SK-N-SH (cell line): ENCODE results near the gene EXOC1L. TPM values are rescaled to one million over a fixed set of nuclear protein-coding genes. Genes with fewer than 3 reads are reported as not detected.
A peak's percentile ranks its signal among the peaks of the same experiment; 100 is the strongest.

ENCODE experiments used
- CTCF ChIA-PET: fragments of 300-600, 350-600 bp; formaldehyde crosslinking; extraction: SDS; loops from one replicate; lab custom pipeline; 2021; lab: Yijun Ruan, JAX
- POLR2A ChIA-PET: fragments of 350-600 bp; sonication (Branson Sonifier 250); formaldehyde crosslinking; extraction: SDS; loops from one replicate; lab custom pipeline; 2020; ENCODE audit warnings: antibody characterized with exemption, inconsistent platforms; lab: Yijun Ruan, JAX
- DNase-seq: peaks from one replicate; pipeline ENCODE4 v3.0.0; 2012
- H2AFZ ChIP-seq: fragments of 200-600 bp; sonication (generic); 2 replicates; pipeline ENCODE4 v1.8.1; 2016; ENCODE audit warnings: antibody characterized with exemption, mild to moderate bottlenecking, low read depth
- H3F3A ChIP-seq: fragments of 200-600 bp; sonication (generic); replicated peaks from 2 replicates; pipeline ENCODE3; 2016; ENCODE audit warnings: antibody characterized with exemption, mild to moderate bottlenecking; ENCODE audit not compliant: insufficient read depth
- H3K27ac ChIP-seq, 2 experiments: fragments of 200-500 bp in 1 of 2; fragments of 200-600 bp in 1 of 2; sonication (Bioruptor generic) in 1 of 2; sonication (generic), shearing (Covaris generic) in 1 of 2; 2 replicates each; pipeline versions ENCODE4 v1.5.1 to v1.6.1; 2014 to 2016; ENCODE audit warnings: low read depth in 2 of 2, inconsistent platforms in 1 of 2, low read length in 1 of 2, mild to moderate bottlenecking in 1 of 2, mixed read lengths in 1 of 2
- H3K27me3 ChIP-seq: fragments of 200-600 bp; sonication (generic), shearing (Covaris generic); 2 replicates; pipeline ENCODE4 v1.6.1; 2016; ENCODE audit warnings: mixed run types; ENCODE audit not compliant: insufficient read depth
- H3K36me3 ChIP-seq, 2 experiments: fragments of 200-500 bp in 1 of 2; fragments of 200-600 bp in 1 of 2; sonication (Bioruptor generic) in 1 of 2; sonication (generic) in 1 of 2; replicated peaks in 1 of 2; 2 replicates each; pipeline versions ENCODE3 to v1.5.1; 2014 to 2016; ENCODE audit warnings: low read length in 1 of 2, mild to moderate bottlenecking in 1 of 2; ENCODE audit not compliant: insufficient read depth in 2 of 2, control insufficient read depth in 1 of 2
- H3K4me1 ChIP-seq, 2 experiments: fragments of 200-500 bp in 1 of 2; fragments of 200-600 bp in 1 of 2; sonication (Bioruptor generic) in 1 of 2; sonication (generic), shearing (Covaris generic) in 1 of 2; 2 replicates each; pipeline versions ENCODE4 v1.5.1 to v1.6.1; 2014 to 2016; ENCODE audit warnings: low read depth in 1 of 2, low read length in 1 of 2, mixed run types in 1 of 2; ENCODE audit not compliant: insufficient read depth in 2 of 2, control insufficient read depth in 1 of 2
- H3K4me2 ChIP-seq: fragments of 200-600 bp; sonication (generic), shearing (Covaris generic); 2 replicates; pipeline ENCODE4 v1.6.1; 2017; ENCODE audit warnings: mixed run types
- H3K4me3 ChIP-seq, 2 experiments: fragments of 200-500 bp in 1 of 2; fragments of 200-600 bp in 1 of 2; sonication (Bioruptor generic) in 1 of 2; sonication (generic), shearing (Covaris generic) in 1 of 2; 2 replicates each; pipeline versions ENCODE4 v1.5.1 to v1.8.1; 2014 to 2016; ENCODE audit warnings: low read depth in 2 of 2, inconsistent platforms in 1 of 2, low read length in 1 of 2, mild to moderate bottlenecking in 1 of 2, mixed read lengths in 1 of 2, moderate library complexity in 1 of 2
- H3K79me2 ChIP-seq: fragments of 200-600 bp; sonication (generic); 2 replicates; pipeline ENCODE4 v1.8.1; 2017; ENCODE audit warnings: mild to moderate bottlenecking; ENCODE audit not compliant: insufficient read depth
- H3K9ac ChIP-seq: fragments of 200-600 bp; sonication (generic); 2 replicates; pipeline ENCODE4 v1.6.1; 2017; ENCODE audit warnings: mixed run types
- H3K9me2 ChIP-seq: fragments of 200-600 bp; sonication (generic); 2 replicates; pipeline ENCODE4 v1.6.1; 2017; ENCODE audit warnings: mixed run types
- H3K9me3 ChIP-seq: fragments of 200-600 bp; sonication (generic); 2 replicates; pipeline ENCODE4 v1.6.1; 2017; ENCODE audit warnings: mixed run types, mild to moderate bottlenecking, moderate library complexity
- H4K20me1 ChIP-seq: fragments of 200-600 bp; sonication (generic); 2 replicates; pipeline ENCODE4 v1.6.1; 2017; ENCODE audit warnings: mild to moderate bottlenecking, mixed run types; ENCODE audit not compliant: insufficient read depth
- CHD2 ChIP-seq: fragments of 150-350 bp; IDR thresholded peaks from 2 replicates; pipeline ENCODE4 v1.6.1; 2018; ENCODE audit warnings: low read length; ENCODE audit not compliant: partially characterized antibody
- CTCF ChIP-seq: fragments of 200-600 bp; sonication (generic); IDR thresholded peaks from 2 replicates; pipeline ENCODE4 v1.6.1; 2017; ENCODE audit warnings: antibody characterized with exemption, mild to moderate bottlenecking, moderate library complexity
- EP300 ChIP-seq, 2 experiments: IDR thresholded peaks; 2 replicates each; pipeline versions ENCODE4 v1.4.0 to v1.6.1; 2012; ENCODE audit warnings: borderline replicate concordance in 1 of 2, low read depth in 1 of 2, low read length in 1 of 2
- EZH2phosphoT487 ChIP-seq: fragments of 200-600 bp; sonication (generic); IDR thresholded peaks from 2 replicates; pipeline ENCODE4 v1.6.1; 2017; ENCODE audit warnings: low read depth, mixed run types, mild to moderate bottlenecking, antibody characterized with exemption, moderate library complexity, borderline replicate concordance
- GATA2 ChIP-seq: sonication (generic); formaldehyde crosslinking; IDR thresholded peaks from 2 replicates; pipeline ENCODE4 v1.5.0; 2020; ENCODE audit warnings: mild to moderate bottlenecking, missing genetic modification reagents
- IRF3 ChIP-seq: fragments of 150-350 bp; IDR thresholded peaks from 2 replicates; pipeline ENCODE4 v1.6.1; 2016; ENCODE audit warnings: mild to moderate bottlenecking, low read depth, low read length
- RFX5 ChIP-seq: IDR thresholded peaks from 2 replicates; pipeline ENCODE4 v1.6.1; 2012; ENCODE audit warnings: mild to moderate bottlenecking, improper control_type of control experiment, low read length
- SIN3A ChIP-seq: IDR thresholded peaks from 2 replicates; pipeline ENCODE4 v1.6.1; 2012; ENCODE audit warnings: low read depth, mild to moderate bottlenecking, low read length, moderate library complexity, borderline replicate concordance
- SMC3 ChIP-seq: IDR thresholded peaks from 2 replicates; pipeline ENCODE4 v1.6.1; 2012; ENCODE audit warnings: low read depth, low read length, improper control_type of control experiment
- TEAD4 ChIP-seq: IDR thresholded peaks from 2 replicates; pipeline ENCODE4 v1.4.0; 2012; ENCODE audit warnings: mild to moderate bottlenecking, borderline replicate concordance; ENCODE audit not compliant: insufficient read depth
- polyA plus RNA-seq, 3 experiments: library from polyadenylated mRNA; depleted of rRNA; stranded (reverse); fragments of >200 nt; gene quantifications; 2 replicates each; pipeline ENCODE4 v1.2.3, GENCODE V29; 2012
- TF ChIP-seq, protein P1 (sequence below): IDR thresholded peaks from 2 replicates; pipeline ENCODE4 v1.6.1; 2012; ENCODE audit warnings: mild to moderate bottlenecking, low read depth, low read length, moderate library complexity

The EXOC1L gene
- polyA plus RNA-seq, 1 of the 3 experiments (the other 2 are of a cell fraction), result not detected

GRCh38 chr4:55876387-55876786 is 56.8 kb downstream of the EXOC1L start:
- Histone ChIP-seq H3K27me3 (no peaks in the 10 kb centered on the region), H3K36me3 (peaks cover 80 to 86% of the 10 kb centered on the region in 2 experiments), H3K4me3 (no peak overlapping the region), H4K20me1 (no peaks in the 10 kb centered on the region), H3K9me2 (no peaks in the 10 kb centered on the region), H3K9me3 (no peaks in the 10 kb centered on the region), H3K79me2 (no peaks in the 10 kb centered on the region), H3K4me2 (no peak overlapping the region), H3K27ac (0 out of 4 replicates have a peak overlapping the region, but pooled peaks of 1 of the 2 experiments have one; percentile 34), H2AFZ (no peak overlapping the region), H3K4me1 (peaks cover 0 to 3% of the 10 kb centered on the region in 2 experiments; a peak in 2 of 4 replicates)
- POLR2A ChIA-PET, result no interaction called here
- CTCF ChIA-PET, result interaction anchor here (1.3 to 2.4 kb wide), 2 partner anchors 9 to 11 kb away, joined by 3 to 16 read pairs; no protein-coding TSS in a partner anchor
- no peak for DNase-seq
- no peak for TF ChIP-seq EZH2phosphoT487
- no peak for TF ChIP-seq GATA2 (CRISPR knock-in tag)
- TF ChIP-seq TEAD4, result no peak
- TF ChIP-seq, protein P1, sequence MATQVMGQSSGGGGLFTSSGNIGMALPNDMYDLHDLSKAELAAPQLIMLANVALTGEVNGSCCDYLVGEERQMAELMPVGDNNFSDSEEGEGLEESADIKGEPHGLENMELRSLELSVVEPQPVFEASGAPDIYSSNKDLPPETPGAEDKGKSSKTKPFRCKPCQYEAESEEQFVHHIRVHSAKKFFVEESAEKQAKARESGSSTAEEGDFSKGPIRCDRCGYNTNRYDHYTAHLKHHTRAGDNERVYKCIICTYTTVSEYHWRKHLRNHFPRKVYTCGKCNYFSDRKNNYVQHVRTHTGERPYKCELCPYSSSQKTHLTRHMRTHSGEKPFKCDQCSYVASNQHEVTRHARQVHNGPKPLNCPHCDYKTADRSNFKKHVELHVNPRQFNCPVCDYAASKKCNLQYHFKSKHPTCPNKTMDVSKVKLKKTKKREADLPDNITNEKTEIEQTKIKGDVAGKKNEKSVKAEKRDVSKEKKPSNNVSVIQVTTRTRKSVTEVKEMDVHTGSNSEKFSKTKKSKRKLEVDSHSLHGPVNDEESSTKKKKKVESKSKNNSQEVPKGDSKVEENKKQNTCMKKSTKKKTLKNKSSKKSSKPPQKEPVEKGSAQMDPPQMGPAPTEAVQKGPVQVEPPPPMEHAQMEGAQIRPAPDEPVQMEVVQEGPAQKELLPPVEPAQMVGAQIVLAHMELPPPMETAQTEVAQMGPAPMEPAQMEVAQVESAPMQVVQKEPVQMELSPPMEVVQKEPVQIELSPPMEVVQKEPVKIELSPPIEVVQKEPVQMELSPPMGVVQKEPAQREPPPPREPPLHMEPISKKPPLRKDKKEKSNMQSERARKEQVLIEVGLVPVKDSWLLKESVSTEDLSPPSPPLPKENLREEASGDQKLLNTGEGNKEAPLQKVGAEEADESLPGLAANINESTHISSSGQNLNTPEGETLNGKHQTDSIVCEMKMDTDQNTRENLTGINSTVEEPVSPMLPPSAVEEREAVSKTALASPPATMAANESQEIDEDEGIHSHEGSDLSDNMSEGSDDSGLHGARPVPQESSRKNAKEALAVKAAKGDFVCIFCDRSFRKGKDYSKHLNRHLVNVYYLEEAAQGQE, result no peak
- TF ChIP-seq EP300 (IDR thresholded peaks at IDR 0.05; ENCODE audit: borderline replicate concordance in 1 of 2, low read depth in 1 of 2, low read length in 1 of 2), result no peak
- TF ChIP-seq IRF3, result no peak
- no peak for TF ChIP-seq RFX5
- no peak for TF ChIP-seq CTCF
- no peak for TF ChIP-seq SMC3
- TF ChIP-seq SIN3A, result no peak
- TF ChIP-seq CHD2, result no peak
- TF ChIP-seq, all 33 proteins: peak for 0
- Histone ChIP-seq H3K9ac (no peak overlapping the region), H3F3A (peaks cover 6% of the 10 kb centered on the region)
